Activated T-helper 1 cell treated with anti-CD3 and anti-CD28 coated beads, Interleukin-12 subunit alpha, Interleukin-12 subunit beta, Interleukin-2, Interleukin-4 antibody, amounts not matched to agents 30 ng/mL and 10 ng/mL and 1 ng/mL, durations not matched to agents 14 hours and 24 hours and 36 hours (primary cell): ENCODE measurements around the gene NUP210. TPM values are rescaled to one million over a fixed set of nuclear protein-coding genes. Genes with fewer than 3 reads are reported as not detected.

ENCODE experiments used
- DNase-seq: peaks from one replicate; pipeline ENCODE4 v3.0.0; 2021; ENCODE audit warnings: low spot score
- H3K27ac Mint-ChIP-seq: one replicate; pipeline ENCODE4 v1.8.0; 2021; ENCODE audit warnings: mild to moderate bottlenecking, mixed read lengths
- H3K27me3 Mint-ChIP-seq: one replicate; pipeline ENCODE4 v1.8.0; 2022; ENCODE audit warnings: mild to moderate bottlenecking, moderate library complexity, mixed read lengths; ENCODE audit not compliant: insufficient read depth
- H3K36me3 Mint-ChIP-seq: one replicate; pipeline ENCODE4 v1.8.0; 2021; ENCODE audit warnings: low read depth, mixed read lengths
- H3K4me1 Mint-ChIP-seq: one replicate; pipeline ENCODE4 v1.8.0; 2021; ENCODE audit warnings: low read depth, mixed read lengths
- H3K4me3 Mint-ChIP-seq: one replicate; pipeline ENCODE4 v1.8.0; 2021; ENCODE audit warnings: mild to moderate bottlenecking, moderate library complexity, mixed read lengths
- H3K9me3 Mint-ChIP-seq: one replicate; pipeline ENCODE4 v1.8.0; 2021; ENCODE audit warnings: mixed read lengths
- intact Hi-C: fragments of 100-400 bp; cut with micrococcal nuclease; formaldehyde crosslinking; loops from one replicate; pipeline ENCODE4 v1.15.1; 2024
- total RNA-seq: library from RNA; stranded (reverse); gene quantifications from 2 replicates; pipeline ENCODE4 v1.2.3, GENCODE V29; 2022

The NUP210 gene
- 149 and 152 TPM in 2 replicates for total RNA-seq

- intact Hi-C loops: loop anchor here (5.0 to 10.0 kb wide), 4 partner anchors 408 to 1775 kb away; partner anchors contain the start of genes LSM3, VGLL4 and XPC
- Mint-ChIP-seq H3K36me3 (peaks cover 23% of the 10 kb centered on the region), H3K4me3 (peak within 1 kb of the TSS; percentile 94), H3K9me3 (no peaks in the 10 kb centered on the region), H3K27me3 (no peaks in the 10 kb centered on the region), H3K4me1 (peaks cover 71% of the 10 kb centered on the region), H3K27ac (peak within 1 kb of the TSS; percentile 100)
- DNase-seq: peak; percentile 61
Measured at GRCh38 chr3:13420045-13420830, at the start of gene NUP210. TSS of gene NUP210 (minus strand) at chr3:13420322. CDS start at chr3:13420226, 96 bp downstream.

GRCh38 chr3:13466781-13467180 lies 46.7 kb upstream of the NUP210 start:
- Mint-ChIP-seq H3K36me3 (no peaks in the 10 kb centered on the region), H3K27me3 (peaks cover 15% of the 10 kb centered on the region), H3K4me1 (no peaks in the 10 kb centered on the region), H3K4me3 (no peak overlapping the region), H3K9me3 (no peaks in the 10 kb centered on the region), H3K27ac (no peak overlapping the region)
- intact Hi-C loops: no loop called here
- no peak for DNase-seq

- H3K9me3 Mint-ChIP-seq: no peaks in the 10 kb centered on the region
- H3K27ac Mint-ChIP-seq: no peak overlapping the region
- no peaks in the 10 kb centered on the region for H3K36me3 Mint-ChIP-seq
- DNase-seq: no peak
- H3K4me3 Mint-ChIP-seq: no peak overlapping the region
- H3K4me1 Mint-ChIP-seq: no peaks in the 10 kb centered on the region
- peaks cover 10% of the 10 kb centered on the region for H3K27me3 Mint-ChIP-seq
- intact Hi-C loops: no loop called here
Measured at GRCh38 chr3:13465236-13465873, 45.2 kb upstream of the NUP210 start.

- H3K27ac Mint-ChIP-seq: no peak overlapping the region
- no peaks in the 10 kb centered on the region for H3K4me1 Mint-ChIP-seq
- intact Hi-C loops: no loop called here
- DNase-seq: no peak
- no peak overlapping the region for H3K4me3 Mint-ChIP-seq
- H3K27me3 Mint-ChIP-seq: peaks cover 16% of the 10 kb centered on the region
- no peaks in the 10 kb centered on the region for H3K36me3 Mint-ChIP-seq
- no peaks in the 10 kb centered on the region for H3K9me3 Mint-ChIP-seq
Measured at GRCh38 chr3:13463618-13464400, 43.7 kb upstream of the NUP210 start.

GRCh38 chr3:13462822-13463221 lies 42.7 kb upstream of the NUP210 start:
- Mint-ChIP-seq H3K36me3 (no peaks in the 10 kb centered on the region), H3K27me3 (peaks cover 16% of the 10 kb centered on the region), H3K4me3 (no peak overlapping the region), H3K9me3 (no peaks in the 10 kb centered on the region), H3K27ac (no peak overlapping the region), H3K4me1 (no peaks in the 10 kb centered on the region)
- intact Hi-C loops: no loop called here
- no peak for DNase-seq

GRCh38 chr3:13462125-13462629 lies 42.1 kb upstream of the NUP210 start:
- Mint-ChIP-seq H3K36me3 (no peaks in the 10 kb centered on the region), H3K4me3 (no peak overlapping the region), H3K27ac (no peak overlapping the region), H3K4me1 (no peaks in the 10 kb centered on the region), H3K27me3 (peaks cover 16% of the 10 kb centered on the region), H3K9me3 (no peaks in the 10 kb centered on the region)
- intact Hi-C loops: no loop called here
- no peak for DNase-seq

- Mint-ChIP-seq H3K4me3 (no peak overlapping the region), H3K27ac (no peak overlapping the region), H3K4me1 (no peaks in the 10 kb centered on the region), H3K36me3 (no peaks in the 10 kb centered on the region), H3K9me3 (no peaks in the 10 kb centered on the region), H3K27me3 (peaks cover 14% of the 10 kb centered on the region)
- peak; percentile 66 for DNase-seq
- intact Hi-C loops: loop anchor here (1.0 kb wide), 1 partner anchor 369 kb away; no protein-coding TSS in a partner anchor
Measured at GRCh38 chr3:13461169-13462124, 41.3 kb upstream of the NUP210 start.

GRCh38 chr3:13460341-13460736 lies 40.2 kb upstream of the NUP210 start:
- H3K4me3 Mint-ChIP-seq: no peak overlapping the region
- no peaks in the 10 kb centered on the region for H3K36me3 Mint-ChIP-seq
- peaks cover 13% of the 10 kb centered on the region for H3K27me3 Mint-ChIP-seq
- intact Hi-C loops: no loop called here
- no peak for DNase-seq
- no peaks in the 10 kb centered on the region for H3K4me1 Mint-ChIP-seq
- no peaks in the 10 kb centered on the region for H3K9me3 Mint-ChIP-seq
- H3K27ac Mint-ChIP-seq: no peak overlapping the region

- DNase-seq: no peak
- Mint-ChIP-seq H3K27me3 (peaks cover 11% of the 10 kb centered on the region), H3K36me3 (no peaks in the 10 kb centered on the region), H3K4me3 (no peak overlapping the region), H3K4me1 (no peaks in the 10 kb centered on the region), H3K9me3 (no peaks in the 10 kb centered on the region), H3K27ac (no peak overlapping the region)
- intact Hi-C loops: no loop called here
Measured at GRCh38 chr3:13459605-13460340, 39.7 kb upstream of the NUP210 start.

- Mint-ChIP-seq H3K4me3 (no peak overlapping the region), H3K27ac (no peak overlapping the region), H3K27me3 (peaks cover 6% of the 10 kb centered on the region), H3K36me3 (no peaks in the 10 kb centered on the region), H3K4me1 (peaks cover 6% of the 10 kb centered on the region), H3K9me3 (no peaks in the 10 kb centered on the region)
- DNase-seq: no peak
- intact Hi-C loops: no loop called here
Measured at GRCh38 chr3:13457593-13457992, 37.5 kb upstream of the NUP210 start.

GRCh38 chr3:13455644-13456043 lies 35.5 kb upstream of the NUP210 start:
- no peaks in the 10 kb centered on the region for H3K36me3 Mint-ChIP-seq
- H3K9me3 Mint-ChIP-seq: no peaks in the 10 kb centered on the region
- no peak overlapping the region for H3K27ac Mint-ChIP-seq
- peaks cover 17% of the 10 kb centered on the region for H3K4me1 Mint-ChIP-seq
- DNase-seq: no peak
- H3K4me3 Mint-ChIP-seq: no peak overlapping the region
- intact Hi-C loops: no loop called here
- peaks cover 6% of the 10 kb centered on the region for H3K27me3 Mint-ChIP-seq
